ENCODE results near the gene FRMPD2.
"Not testable (repeated sequence)": the region's sequence is repeated elsewhere in the genome, so short reads cannot be mapped to it uniquely, and the experiment has no call there.

The FRMPD2 gene

DNA sequence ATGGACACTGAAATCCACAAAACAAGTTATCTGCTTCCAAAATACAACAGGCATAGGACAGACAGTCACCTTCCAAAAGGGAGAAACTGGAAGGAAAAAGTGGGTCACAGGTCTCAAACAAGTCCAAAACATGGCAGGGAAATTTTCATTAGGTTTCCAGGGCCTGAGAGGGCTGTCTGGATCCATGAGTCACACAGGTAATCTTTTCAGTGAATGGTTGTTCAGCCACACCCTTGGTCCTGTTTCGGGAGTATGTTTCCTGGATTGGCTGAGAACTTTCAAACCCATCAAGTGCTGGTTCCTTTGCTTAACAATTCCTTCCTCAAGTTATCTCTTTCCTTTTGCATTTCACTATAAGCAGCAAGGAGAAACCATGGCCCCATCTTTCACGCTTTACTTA, 145.5 kb downstream of the FRMPD2 start:
- not testable (repeated sequence) for DNase-seq (ENCODE audit: low spot score)

DNA sequence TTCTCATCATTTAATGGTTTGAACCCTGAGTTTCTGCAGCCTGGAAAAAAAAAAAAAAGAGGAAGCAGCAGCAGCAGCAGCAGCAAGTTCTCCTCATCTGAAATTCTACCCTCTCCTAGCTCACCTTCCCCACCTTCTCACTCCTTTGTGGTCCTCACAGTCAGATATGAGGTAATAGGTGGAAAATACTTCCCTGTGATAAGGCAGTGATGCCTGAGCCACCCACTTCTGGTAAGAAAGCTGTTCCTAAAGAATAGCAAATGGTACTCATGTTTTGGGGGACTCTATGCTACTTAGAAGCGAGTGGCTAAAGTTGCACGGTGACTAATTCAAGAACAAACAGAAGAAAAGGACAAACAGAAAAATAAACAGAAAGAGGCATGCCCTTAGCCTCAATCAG, 148.2 kb downstream of the FRMPD2 start:
- DNase-seq (ENCODE audit: low spot score): not testable (repeated sequence)

DNA sequence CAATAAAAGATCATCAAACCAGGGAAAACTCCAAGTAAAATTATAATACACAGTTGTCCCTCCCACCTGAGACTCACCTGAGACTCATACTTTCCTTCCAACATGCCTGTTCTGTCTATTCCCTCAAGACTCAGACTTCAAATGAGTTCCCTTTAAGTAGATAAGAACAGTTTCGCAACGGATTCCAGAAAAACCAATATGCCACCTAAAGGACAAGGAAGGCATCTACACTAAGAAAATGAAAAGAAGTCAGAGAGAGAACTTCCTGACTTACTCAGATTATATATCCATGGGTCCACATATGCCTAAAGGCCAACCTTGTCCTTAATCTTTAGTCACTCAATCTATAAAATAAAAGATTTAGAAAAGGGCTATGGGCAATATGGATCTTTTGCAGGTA, 148.9 kb downstream of the FRMPD2 start:
- DNase-seq (ENCODE audit: low spot score): not testable (repeated sequence)

DNA sequence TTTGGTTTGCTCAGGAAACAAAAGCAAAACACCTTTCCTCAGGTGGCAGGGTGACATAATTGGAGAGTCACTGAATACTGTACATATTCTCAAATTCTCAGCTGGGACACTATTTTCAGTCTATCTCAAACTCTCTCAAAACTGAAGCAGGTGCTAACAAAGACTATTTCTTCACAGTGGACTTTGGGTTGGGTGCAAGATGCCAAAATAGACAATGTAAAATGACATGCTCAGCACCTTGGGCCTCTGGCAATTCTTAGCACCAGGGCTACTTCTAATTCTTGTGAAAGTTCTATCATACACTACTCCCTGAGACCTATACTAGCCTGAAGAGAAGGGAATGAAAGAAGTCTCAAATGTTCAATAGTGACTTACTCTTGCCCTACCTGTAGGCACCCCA, 151.9 kb downstream of the FRMPD2 start:
- not testable (repeated sequence) for DNase-seq (ENCODE audit: low spot score)

DNA sequence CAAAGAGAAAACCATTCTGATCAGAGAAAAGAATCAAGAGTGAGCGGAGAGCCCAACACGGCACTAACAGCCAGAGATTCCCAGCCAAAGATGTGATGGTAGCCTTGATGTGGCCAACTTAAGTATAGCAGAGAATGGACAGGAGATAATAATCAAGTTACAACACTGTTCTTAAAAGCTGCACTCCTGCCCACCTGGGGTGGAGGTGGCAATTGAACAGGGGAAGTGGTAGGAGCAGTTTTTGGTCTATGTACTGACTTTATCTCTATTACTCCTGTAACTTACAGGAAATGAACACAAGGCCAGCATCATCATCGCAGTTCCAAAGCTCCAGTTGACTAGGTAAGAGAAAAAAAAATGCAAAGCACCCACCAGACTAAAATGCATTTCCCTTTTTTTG, 164.2 kb downstream of the FRMPD2 start:
- not testable (repeated sequence) for DNase-seq (ENCODE audit: low spot score)
